ENCODE data around the gene C4A.
A peak's percentile ranks its signal among the peaks of the same experiment; 100 is the strongest.
"Not testable (repeated sequence)": the region's sequence is repeated elsewhere in the genome, so short reads cannot be mapped to it uniquely, and the experiment has no call there.

Gene C4A

DNA sequence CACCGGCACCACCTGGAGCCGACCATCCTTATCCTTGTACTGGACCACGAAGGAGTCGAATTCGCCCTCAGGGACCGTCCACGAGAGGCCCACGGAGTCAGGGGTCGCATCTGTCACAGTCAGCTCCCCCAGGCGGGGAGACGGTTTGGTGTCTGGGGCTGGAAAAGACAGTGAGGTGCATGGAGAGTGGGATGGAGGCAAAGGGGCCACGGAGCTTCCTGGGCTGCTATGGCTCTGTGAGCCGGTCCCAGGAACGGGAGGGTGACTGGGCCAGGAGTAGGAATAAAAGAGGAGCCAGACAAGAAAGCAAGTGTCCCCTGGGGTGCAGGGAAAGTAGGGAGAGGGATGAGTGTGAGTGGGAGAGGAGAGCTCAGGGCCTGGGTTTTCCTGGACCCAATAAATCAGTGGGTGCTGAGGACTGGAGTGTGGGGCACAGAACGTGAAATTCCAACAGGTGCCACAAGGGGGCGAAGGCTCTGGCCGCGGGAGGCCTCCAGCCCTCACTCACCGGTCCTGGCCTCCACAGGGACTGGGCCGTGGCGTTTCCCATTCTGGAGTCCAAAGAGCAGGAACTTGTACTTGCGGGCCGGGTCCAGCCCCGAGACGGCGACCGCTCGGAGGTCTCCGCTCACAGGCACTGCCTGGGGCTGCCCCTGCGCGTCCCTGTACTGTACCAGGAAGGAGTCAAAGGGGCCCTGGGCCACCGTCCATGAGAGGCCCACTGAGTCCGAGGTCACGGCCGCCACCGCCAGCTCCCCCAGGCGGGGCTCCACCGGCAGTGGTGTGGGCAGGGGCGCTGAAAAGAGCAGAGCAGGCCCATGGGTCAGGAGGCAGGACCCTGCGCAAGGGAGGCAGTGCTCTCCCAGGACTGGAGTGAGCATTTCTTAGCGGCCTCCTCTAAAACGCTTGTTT, 66.3 kb downstream of the C4A start:
- DNase-seq (ENCODE audit: low read depth in 1 of 2, low spot score in 1 of 2) = peak; percentile 55 to 57

DNA sequence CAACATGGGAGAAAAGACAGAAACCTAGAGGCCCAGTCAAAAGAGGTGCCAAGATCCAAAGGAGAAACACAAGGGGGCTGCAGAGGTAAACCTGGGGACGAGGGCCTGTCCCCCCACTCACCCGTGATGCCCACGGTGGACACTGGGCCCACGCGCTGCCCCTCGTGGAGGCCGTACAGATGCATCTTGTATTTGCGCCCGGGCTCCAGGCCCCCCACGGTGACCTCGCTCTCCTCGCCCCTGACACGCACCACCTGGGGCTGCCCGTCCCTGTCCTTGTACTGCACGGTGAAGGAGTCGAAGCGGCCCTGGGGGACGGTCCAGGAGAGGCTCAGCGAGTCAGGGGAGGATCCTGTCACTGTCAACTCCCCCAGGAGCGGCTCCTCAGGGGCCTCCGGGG, 67.3 kb downstream of the C4A start:
- not testable (repeated sequence) for DNase-seq (ENCODE audit: low read depth in 1 of 2, low spot score in 1 of 2)

DNA sequence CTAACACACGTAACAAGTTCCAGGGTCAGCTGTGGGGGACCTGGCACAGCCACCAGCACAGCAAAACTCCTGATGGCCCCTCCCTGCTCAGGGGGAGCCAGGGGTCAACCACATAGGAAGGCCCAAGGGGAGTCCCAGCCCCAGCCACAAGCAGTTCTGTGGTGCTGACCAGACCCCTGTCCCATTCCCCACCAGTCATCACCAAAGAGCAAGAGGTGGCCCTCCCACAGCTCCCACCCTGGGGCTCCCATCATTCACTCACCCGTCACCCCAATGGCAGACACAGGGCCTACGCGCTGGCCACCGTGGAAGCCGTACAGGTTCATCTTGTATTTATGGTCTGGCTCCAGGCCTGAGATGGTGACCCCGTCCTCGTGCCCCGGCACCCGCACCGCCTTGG, 67.9 kb downstream of the C4A start:
- not testable (repeated sequence) for DNase-seq (ENCODE audit: low read depth in 1 of 2, low spot score in 1 of 2)

DNA sequence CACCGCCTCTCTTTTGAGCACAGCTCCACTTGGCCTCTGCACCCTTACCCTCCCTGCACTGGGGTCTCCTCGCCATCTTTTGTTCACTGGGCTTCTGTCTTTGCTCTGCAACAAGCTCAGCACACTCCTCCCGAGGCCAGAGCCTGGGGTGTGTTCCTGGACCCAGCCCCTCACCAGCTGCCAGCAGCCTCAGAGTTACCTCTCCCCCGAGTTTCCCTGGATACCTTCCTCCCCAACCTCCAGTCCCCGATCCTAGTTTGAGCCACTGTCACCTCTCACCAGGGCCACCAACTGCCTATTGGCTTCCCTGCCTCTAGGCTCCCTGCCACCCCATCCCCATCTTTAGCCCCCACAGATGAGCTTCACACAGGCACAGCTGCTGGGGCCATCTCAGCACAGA, 68.7 kb downstream of the C4A start:
- no peak for DNase-seq (ENCODE audit: low read depth in 1 of 2, low spot score in 1 of 2)
